GM12874 (cell line): Measurements from ENCODE around the gene ABL1.

Experiments
- TF ChIP-seq, protein P1 (sequence below): IDR thresholded peaks from 2 replicates; pipeline ENCODE4 v1.5.1; 2011; ENCODE audit warnings: low read depth, mild to moderate bottlenecking, control low read depth, low read length, moderate library complexity; ENCODE audit not compliant: insufficient read depth

Gene ABL1

GRCh38 chr9:130833031-130833990, 1.7 kb upstream of the ABL1 start:
- TF ChIP-seq, protein P1, sequence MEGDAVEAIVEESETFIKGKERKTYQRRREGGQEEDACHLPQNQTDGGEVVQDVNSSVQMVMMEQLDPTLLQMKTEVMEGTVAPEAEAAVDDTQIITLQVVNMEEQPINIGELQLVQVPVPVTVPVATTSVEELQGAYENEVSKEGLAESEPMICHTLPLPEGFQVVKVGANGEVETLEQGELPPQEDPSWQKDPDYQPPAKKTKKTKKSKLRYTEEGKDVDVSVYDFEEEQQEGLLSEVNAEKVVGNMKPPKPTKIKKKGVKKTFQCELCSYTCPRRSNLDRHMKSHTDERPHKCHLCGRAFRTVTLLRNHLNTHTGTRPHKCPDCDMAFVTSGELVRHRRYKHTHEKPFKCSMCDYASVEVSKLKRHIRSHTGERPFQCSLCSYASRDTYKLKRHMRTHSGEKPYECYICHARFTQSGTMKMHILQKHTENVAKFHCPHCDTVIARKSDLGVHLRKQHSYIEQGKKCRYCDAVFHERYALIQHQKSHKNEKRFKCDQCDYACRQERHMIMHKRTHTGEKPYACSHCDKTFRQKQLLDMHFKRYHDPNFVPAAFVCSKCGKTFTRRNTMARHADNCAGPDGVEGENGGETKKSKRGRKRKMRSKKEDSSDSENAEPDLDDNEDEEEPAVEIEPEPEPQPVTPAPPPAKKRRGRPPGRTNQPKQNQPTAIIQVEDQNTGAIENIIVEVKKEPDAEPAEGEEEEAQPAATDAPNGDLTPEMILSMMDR, result no peak

GRCh38 chr9:130835441-130836298, 616 bp downstream of the ABL1 start:
- TF ChIP-seq, protein P1, result no peak

DNA sequence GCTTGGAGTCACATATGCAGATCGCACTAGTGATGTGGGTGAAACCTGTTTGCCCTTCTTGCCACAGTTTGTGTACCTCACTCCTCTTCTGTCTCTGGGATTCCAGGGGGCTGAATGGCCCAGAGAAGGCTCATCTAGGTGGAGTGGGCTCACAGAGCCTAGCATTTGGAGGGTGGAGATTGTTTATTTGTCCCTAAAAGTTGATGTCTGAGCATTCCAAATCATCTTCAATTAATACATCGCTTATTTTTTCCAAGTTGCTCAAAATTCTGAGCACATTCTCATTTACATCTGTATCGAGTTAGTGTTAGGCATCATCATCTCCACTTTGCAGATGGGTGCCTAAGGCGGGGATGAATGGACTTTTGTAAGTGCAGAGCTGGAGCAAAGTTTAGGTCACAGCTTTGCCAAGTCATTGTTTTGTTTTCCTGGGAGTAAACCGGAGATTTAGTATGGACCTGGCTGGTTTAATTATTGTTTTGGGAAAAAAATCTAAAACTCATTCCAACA, 2.0 kb downstream of the ABL1 start:
- TF ChIP-seq, protein P1, result no peak

- TF ChIP-seq, protein P1, result no peak
Observed at GRCh38 chr9:130837643-130838042, 2.6 kb downstream of the ABL1 start.

DNA sequence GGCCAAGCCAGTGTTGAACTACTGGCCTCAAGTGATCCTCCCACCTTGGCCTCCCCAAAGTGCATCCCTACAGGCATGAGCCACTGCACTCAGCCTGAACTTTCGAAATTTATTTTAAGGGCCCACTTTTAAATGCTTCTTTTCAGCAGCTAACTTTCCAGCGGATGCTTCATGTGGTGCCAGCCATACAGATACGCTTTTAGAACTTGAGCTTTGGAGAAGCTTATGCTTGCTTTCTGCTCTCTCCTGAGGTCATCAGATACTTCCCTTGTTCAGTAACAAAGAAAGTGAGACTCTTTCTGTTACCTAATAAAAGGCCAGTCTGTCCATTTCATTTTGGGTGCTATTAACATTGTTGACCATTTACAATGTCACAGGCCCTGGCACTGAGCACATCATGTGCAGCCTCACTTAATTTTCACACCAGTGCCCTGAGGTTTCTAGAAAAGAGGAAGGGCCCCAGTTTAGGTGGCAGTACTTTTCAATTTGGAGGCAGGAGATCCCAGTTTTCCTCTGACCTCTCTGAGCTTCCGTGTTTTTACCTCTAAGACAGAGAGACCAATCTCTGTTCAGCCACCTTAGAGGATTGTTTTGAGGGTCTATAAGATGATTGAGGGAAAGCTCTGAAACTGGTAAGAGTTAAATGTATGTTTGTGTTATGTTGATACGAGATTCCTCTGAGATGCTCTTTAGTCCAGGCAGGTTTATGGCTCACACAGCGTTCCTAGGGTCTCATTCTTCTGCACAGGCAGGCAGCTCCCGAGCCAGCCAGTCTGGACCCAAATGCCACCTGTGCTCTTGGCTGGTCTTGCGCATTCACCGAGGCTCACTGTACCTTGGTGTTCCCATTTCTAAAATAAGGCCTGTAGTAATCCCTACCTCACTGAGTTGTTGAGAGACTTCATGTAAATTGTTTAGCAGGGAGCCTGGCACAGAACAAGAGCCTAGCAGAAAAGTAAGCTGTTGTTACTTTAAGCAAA, 4.4 kb downstream of the ABL1 start:
- TF ChIP-seq, protein P1, result no peak

- TF ChIP-seq, protein P1, result no peak
Observed at GRCh38 chr9:130842545-130842944, 7.5 kb downstream of the ABL1 start.
